K562 (cell line): ENCODE results near the gene EVL.

Experiments used
- CEBPB ChIP-seq: fragments of 450-650 bp; IDR thresholded peaks from 2 replicates; pipeline ENCODE4 v1.6.1; 2016; ENCODE audit warnings: missing genetic modification characterization, missing compliant biosample characterization
- CTCF ChIP-seq, 3 experiments: IDR thresholded peaks in 2 of 3; conservative IDR thresholded peaks in 1 of 3; 2 replicates each; pipeline ENCODE4 v1.5.1; 2011 to 2012; ENCODE audit warnings: low read length in 3 of 3, mild to moderate bottlenecking in 3 of 3, control low read depth in 2 of 3, improper control_type of control experiment in 1 of 3, inconsistent platforms in 1 of 3, low read depth in 1 of 3, mixed read lengths in 1 of 3, moderate library complexity in 1 of 3; ENCODE audit not compliant: insufficient read depth in 2 of 3
- DIDO1 ChIP-seq: fragments of 450-650 bp; IDR thresholded peaks from 2 replicates; pipeline ENCODE4 v1.6.1; 2016; ENCODE audit warnings: low read depth, missing biosample characterization, missing genetic modification characterization
- E2F4 ChIP-seq: sonication (generic); formaldehyde crosslinking; IDR thresholded peaks from 2 replicates; pipeline ENCODE4 v1.8.0; 2022; ENCODE audit warnings: mild to moderate bottlenecking, low read depth, missing genetic modification reagents
- FOXM1 ChIP-seq, 2 experiments: fragments of 450-650 bp in 1 of 2; sonication (generic) in 1 of 2; formaldehyde crosslinking in 1 of 2; IDR thresholded peaks; 2 replicates each; pipeline versions ENCODE4 v1.6.1 to v1.9.0; 2017 to 2022; ENCODE audit warnings: low read depth in 2 of 2, mild to moderate bottlenecking in 2 of 2, missing genetic modification reagents in 1 of 2, moderate library complexity in 1 of 2
- HDAC3 ChIP-seq: fragments of 450-650 bp; IDR thresholded peaks from 2 replicates; pipeline ENCODE4 v1.6.1; 2018; ENCODE audit warnings: borderline replicate concordance, mild to moderate bottlenecking, moderate library complexity; ENCODE audit not compliant: partially characterized antibody
- NFYB ChIP-seq: IDR thresholded peaks from 2 replicates; pipeline ENCODE4 v1.6.1; 2011; ENCODE audit warnings: mild to moderate bottlenecking, moderate library complexity; ENCODE audit not compliant: insufficient read length; ENCODE audit errors: extremely low read depth
- NR4A1 ChIP-seq, 2 experiments: fragments of 250-450 bp in 1 of 2; fragments of 450-650 bp in 1 of 2; sonication (Bioruptor Pico) in 1 of 2; IDR thresholded peaks; 2 replicates each; pipeline versions ENCODE4 v1.4.0 to v1.6.1; 2016 to 2020; ENCODE audit warnings: mild to moderate bottlenecking in 2 of 2, missing compliant biosample characterization in 1 of 2, missing genetic modification characterization in 1 of 2, moderate library complexity in 1 of 2
- RNF2 ChIP-seq: sonication (generic); IDR thresholded peaks from 2 replicates; pipeline ENCODE4 v1.6.1; 2016
- ZBTB7A ChIP-seq: IDR thresholded peaks from 2 replicates; pipeline ENCODE4 v1.6.1; 2011; ENCODE audit warnings: low read depth, mild to moderate bottlenecking, low read length, moderate library complexity, borderline replicate concordance; ENCODE audit not compliant: control insufficient read depth
- ZNF280A ChIP-seq: fragments of 450-650 bp; IDR thresholded peaks from 2 replicates; pipeline ENCODE4 v1.6.1; 2018; ENCODE audit warnings: mild to moderate bottlenecking, low read depth; ENCODE audit not compliant: partially characterized antibody

GRCh38 chr14:100082723-100083122 is 17.5 kb downstream of the EVL start:
- TF ChIP-seq HDAC3: no peak
- TF ChIP-seq NR4A1 (CRISPR knock-in tag; IDR thresholded peaks at IDR 0.05): no peak
- no peak for TF ChIP-seq NR4A1 (tag; IDR thresholded peaks at IDR 0.05)
- TF ChIP-seq DIDO1 (tag): no peak
- TF ChIP-seq ZBTB7A: no peak
- TF ChIP-seq NFYB: no peak
- no peak for TF ChIP-seq CTCF (IDR thresholded peaks at IDR 0.05 in 2 of 3, conservative IDR thresholded peaks at IDR 0.05 in 1 of 3; ENCODE audit: insufficient read depth in 2 of 3, low read depth in 1 of 3, low read length in 3 of 3)
- TF ChIP-seq ZNF280A: no peak
- no peak for TF ChIP-seq CEBPB (tag)
- TF ChIP-seq E2F4 (CRISPR knock-in tag): no peak
- TF ChIP-seq FOXM1 (IDR thresholded peaks at IDR 0.05; ENCODE audit: low read depth): no peak
- no peak for TF ChIP-seq FOXM1 (CRISPR knock-in tag; IDR thresholded peaks at IDR 0.05; ENCODE audit: low read depth)
- TF ChIP-seq RNF2: no peak
